GM18870 (cell line): ENCODE results near the gene ARHGAP5.

Source experiments
- ATAC-seq: cut with Tn5 transposase; IDR thresholded peaks from one replicate; pipeline ENCODE4 v1.9.1; 2021; ENCODE audit warnings: moderate library complexity; ENCODE audit not compliant: unreplicated experiment

ARHGAP5 gene, protein sequence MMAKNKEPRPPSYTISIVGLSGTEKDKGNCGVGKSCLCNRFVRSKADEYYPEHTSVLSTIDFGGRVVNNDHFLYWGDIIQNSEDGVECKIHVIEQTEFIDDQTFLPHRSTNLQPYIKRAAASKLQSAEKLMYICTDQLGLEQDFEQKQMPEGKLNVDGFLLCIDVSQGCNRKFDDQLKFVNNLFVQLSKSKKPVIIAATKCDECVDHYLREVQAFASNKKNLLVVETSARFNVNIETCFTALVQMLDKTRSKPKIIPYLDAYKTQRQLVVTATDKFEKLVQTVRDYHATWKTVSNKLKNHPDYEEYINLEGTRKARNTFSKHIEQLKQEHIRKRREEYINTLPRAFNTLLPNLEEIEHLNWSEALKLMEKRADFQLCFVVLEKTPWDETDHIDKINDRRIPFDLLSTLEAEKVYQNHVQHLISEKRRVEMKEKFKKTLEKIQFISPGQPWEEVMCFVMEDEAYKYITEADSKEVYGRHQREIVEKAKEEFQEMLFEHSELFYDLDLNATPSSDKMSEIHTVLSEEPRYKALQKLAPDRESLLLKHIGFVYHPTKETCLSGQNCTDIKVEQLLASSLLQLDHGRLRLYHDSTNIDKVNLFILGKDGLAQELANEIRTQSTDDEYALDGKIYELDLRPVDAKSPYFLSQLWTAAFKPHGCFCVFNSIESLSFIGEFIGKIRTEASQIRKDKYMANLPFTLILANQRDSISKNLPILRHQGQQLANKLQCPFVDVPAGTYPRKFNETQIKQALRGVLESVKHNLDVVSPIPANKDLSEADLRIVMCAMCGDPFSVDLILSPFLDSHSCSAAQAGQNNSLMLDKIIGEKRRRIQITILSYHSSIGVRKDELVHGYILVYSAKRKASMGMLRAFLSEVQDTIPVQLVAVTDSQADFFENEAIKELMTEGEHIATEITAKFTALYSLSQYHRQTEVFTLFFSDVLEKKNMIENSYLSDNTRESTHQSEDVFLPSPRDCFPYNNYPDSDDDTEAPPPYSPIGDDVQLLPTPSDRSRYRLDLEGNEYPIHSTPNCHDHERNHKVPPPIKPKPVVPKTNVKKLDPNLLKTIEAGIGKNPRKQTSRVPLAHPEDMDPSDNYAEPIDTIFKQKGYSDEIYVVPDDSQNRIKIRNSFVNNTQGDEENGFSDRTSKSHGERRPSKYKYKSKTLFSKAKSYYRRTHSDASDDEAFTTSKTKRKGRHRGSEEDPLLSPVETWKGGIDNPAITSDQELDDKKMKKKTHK (N-terminal part only)

DNA sequence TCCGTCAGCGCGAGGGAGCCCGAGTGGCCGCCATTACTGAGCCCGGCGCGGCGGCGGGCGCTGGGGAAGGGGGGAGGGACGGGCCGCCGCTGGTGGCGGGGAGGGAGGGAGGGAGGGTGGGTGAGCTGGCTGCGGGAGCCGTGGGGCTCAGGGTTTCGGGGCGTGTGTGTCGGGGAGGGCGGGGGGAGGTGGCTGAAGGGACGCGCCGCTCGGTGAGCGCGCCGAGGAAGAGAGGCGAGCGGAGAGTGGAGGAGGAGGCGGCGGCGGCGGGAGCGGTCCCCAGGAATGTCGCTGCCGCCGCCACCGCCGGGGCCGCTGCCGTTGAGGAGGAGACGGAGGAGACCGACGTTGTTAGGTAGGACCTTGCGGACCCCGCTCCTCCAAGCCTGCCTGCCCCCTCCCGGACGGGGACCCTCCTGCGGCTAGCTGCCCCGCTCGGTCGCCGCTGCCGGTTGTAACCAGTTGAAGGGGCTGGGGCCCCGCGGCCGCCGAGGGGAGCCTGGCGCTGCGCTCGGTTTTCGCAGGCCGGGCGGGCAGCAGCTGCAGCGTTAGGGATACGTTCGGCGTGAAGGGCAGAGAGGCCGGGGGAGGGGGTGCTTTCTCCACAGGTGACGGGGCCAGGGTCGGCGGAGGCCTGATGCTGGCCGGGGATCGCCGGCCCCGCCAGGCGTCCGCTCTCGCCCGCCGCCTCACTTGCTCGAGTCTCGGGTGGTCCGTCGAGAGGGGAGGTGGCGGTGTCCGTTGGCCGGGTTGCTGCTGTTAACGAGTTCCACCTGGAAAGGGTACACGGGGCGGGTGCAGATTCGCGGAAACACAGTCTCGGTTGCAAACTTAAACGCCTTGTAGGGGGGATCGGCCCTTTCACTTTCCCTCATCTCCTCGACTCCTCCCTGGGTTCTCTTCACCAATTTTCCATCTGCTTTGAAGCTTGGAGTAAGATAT, at the start of gene ARHGAP5:
TSS of gene ARHGAP5 (plus strand) at position 224 of the 942 bp plus-strand sequence. CDS start 13,366 bp downstream, outside the sequence.
- peak; percentile 12 for ATAC-seq

DNA sequence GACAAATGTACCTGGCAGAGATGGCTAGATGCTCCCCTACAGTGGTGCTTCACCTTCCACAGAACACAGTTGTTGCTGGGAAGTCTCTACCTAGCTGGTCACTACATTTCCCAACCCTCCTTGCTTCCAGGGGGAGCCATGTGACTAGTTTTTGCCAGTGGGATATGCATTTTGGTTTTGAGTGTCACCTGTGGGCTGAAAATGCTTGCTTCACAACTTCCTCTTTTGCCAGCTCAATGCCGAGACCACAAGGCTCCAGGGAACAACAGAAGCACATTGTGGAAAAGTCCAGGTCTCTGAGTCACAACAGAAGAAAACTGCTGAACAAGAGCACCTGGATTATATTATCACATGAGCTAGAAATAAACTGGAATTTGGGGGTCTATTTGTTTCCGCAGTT, 48.5 kb upstream of the ARHGAP5 start:
- no peak for ATAC-seq

DNA sequence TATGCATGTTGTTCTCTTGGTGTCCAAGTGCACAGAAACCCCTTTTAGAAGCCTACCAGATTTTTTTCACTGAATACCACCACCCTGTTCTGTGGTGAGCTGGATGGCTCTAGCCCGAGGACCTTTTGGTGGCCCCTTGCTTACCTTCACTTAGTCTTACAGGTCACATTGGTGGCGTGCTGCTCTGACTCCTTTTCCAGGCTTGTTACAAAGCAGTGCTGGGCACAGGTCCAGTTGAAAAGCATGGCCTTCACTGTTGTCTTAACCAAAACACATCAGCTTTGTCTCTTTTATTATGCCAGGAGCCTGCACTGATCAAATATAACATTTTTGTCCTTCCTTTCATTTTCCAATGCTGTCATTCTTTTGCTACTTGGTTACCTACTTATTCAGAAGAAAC, 43.6 kb upstream of the ARHGAP5 start:
- no peak for ATAC-seq

DNA sequence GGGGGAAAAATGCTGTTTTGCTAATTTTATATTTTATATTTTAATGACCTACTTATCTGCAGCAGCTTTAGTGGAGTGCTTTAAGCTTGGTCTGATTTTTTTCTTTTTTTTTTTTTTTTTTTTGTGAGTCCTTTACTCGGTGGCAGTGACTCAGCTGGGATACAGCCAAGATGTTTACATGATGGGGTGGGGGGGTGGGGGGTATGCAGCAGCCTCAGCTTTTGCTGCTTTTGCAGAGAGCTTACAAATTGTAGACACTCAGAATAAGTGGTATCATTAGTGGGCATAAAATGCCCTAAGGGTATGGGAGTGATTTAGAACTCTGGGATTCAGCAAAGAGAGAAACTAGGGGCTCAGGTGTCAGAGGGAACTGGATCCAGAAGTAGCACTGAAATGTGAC, 38.2 kb upstream of the ARHGAP5 start:
- no peak for ATAC-seq

DNA sequence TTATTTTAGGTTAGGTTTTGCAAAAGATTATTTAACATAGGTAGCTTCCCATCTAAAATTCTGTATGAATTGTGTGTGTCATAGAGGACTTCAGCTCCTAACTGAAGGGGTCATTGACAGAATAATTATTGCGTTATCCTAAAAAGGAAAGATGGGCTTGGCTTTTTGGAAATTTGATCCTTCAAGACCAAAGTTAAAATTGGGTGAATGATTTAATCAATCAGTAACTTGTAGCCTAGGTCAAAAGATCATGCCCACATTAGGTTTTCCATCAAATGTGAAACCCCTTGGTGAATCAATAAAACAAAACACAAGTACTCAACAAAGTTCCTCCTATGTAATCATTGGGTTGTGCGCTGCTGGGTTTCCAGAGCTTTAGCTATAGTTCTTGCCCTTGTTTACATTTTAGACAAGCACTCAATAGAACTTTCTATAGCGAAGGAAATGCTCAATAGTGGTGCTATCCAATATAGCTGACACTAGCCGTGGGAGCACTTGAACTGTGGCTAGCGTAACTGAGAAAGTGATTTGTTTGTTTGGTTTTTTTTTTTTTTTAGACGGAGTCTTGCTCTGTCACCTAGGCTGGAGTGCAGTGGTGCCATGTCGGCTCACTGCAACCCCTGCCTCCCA, 37.6 kb upstream of the ARHGAP5 start:
- no peak for ATAC-seq

DNA sequence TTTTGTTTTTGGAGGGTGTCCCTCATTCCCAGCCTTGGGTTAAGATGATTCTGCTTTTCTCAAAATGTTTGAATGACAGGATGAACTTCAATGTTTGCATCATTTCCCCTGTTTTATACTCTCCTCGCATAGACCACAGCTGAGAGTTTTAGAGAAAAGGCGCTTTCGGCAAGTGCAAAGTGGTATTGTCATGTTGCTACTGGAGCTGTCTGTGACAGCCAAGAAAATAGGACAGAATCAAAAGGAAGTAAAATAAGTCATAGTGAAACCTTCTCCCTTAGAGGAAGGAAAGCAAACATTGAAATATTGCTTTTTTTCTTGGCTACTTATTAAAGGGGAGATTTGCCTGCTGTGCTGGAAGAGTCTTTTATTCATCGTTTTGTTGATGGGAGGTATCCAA, 33.5 kb upstream of the ARHGAP5 start:
- no peak for ATAC-seq

DNA sequence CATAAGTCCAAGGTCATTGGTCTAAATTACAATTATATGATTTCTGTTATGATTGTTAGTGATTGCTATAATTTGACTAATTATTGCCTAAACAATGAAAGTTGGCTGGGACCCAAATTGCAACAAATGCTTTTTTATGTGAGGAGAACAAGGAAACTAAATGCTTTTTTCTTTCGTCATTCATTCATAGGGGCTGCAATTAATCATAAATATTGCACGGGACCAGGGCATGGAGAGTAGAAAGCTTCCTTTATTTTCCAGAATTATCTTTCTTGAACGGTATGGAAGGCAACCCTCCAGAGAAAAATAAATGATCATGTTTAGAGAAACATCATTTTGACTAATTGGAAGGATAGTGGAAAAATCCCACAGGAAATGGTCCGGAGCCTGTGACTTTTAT, 32.6 kb upstream of the ARHGAP5 start:
- no peak for ATAC-seq

DNA sequence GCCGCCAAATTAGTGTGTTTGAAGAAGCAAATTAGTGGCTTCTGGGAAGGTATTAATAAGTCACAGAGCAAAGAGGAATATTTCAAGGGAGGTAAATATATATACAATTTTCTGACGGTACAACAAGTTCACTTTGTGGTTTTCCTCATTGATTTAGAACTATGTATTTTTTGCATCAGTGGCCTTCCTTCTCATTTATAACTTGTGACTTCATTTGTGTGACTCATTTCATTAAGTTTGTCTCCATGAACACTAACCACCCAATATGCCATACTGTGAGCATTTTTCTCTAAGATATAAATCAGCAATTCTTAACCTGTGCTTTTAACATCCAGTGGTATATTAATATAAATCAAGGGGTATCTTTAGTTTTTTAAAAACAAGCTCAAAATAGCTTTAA, 29.3 kb upstream of the ARHGAP5 start:
- no peak for ATAC-seq

DNA sequence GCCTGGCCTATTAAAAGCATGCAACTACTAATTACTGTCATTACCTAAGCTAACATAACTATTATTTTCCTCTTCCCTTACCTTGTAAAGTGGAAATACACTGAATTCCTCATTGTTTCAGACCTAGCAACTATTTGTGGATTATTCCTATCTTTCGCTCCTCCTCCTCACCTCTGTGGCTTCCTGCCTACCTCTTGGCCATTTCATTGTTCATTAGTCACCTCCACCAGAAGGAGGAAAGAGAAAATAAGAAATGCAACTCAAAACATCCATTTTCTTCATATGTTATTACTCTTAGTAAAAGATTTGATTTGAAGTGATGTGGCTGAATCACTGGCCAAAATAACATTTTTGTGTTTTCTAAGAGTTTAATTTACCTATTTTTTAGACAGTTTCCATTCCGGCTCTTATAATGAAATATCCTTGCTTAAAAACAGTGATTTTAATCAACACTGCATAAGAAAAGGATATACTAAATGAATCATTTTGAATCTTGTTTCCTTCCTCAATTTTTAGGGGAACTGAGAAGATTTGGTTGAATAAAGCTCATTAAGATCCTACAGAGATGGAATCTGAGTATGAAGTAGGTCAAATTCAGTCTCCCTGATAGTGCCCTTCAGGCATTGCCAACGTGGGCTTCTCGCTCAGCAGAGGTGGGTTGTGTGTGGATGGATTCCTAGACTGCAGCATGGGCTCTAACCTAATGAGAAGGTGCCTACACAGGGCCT, 27.6 kb upstream of the ARHGAP5 start:
- no peak for ATAC-seq

DNA sequence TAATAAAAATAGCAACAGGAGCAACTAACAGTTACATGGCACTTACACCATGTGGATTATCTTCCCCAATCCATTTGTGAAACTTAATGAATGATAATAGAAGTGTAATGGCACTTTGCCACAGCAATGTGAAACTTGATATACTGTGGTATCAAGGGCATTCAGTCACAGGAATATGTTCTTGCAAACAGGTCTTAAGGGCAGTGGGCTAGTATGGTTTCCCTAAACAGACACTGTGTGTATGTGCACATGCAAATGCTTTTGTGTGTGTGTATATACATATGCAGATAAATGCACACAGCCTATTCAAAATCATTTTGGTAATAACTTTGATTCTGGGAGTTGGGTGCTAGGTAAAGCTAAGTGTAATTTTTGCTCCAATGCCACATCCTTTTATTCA, 26.2 kb upstream of the ARHGAP5 start:
- no peak for ATAC-seq

DNA sequence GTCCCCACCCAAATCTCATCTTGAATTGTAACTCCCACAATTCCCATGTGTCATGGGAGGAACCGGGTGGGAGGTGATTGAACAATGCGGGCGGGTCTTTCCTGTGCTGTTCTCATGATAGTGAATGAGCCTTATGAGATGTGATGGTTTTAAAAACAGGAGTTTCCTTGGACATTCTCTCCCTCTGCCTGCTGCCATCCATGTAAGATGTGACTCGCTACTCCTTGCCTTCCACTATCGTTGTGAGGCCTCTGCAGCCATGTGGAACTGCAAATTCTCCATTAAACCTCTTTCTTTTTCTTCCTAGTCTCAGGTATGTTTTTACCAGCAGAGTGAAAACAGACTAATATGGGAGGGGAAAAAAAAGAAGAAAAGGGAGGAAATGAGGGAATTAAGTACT, 22.6 kb upstream of the ARHGAP5 start:
- ATAC-seq, result no peak

DNA sequence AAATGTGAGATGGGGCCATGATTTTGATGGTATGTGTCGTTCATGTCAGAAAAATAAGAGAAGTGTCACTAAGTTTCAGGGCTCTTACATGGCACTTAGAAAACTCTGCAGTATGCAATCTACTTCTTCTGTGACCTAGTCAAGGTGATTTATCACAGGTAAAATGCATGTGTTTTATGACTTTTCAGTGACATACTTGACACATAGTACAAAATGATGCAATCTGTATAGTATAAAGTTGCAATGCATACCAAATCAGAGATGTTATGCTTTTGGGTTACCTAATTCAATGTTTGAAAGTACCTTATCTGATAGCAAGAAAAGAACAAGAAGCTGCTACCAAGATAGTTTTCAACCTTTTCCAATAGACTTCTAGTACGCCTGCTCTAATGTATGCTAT, 21.9 kb upstream of the ARHGAP5 start:
- ATAC-seq, result no peak

DNA sequence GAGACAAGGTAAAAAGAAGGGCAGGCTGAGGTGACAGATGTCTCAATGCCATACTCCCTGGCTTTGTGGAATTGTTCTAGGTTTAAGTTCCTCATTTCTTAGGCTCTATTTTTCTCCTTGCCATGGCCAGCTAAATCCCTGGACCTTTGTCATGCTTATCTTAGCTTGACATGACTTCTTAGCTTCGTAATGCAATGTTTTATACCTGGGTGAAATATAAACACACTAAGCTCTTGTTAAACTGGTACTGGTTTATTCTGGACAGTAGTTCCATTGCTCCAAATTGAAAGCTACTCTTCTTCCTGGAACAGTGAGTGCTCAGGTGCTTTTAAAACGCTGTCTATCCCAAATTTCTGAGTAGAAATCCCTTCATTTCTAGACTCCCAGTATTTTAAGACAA, 17.4 kb upstream of the ARHGAP5 start:
- ATAC-seq, result no peak

DNA sequence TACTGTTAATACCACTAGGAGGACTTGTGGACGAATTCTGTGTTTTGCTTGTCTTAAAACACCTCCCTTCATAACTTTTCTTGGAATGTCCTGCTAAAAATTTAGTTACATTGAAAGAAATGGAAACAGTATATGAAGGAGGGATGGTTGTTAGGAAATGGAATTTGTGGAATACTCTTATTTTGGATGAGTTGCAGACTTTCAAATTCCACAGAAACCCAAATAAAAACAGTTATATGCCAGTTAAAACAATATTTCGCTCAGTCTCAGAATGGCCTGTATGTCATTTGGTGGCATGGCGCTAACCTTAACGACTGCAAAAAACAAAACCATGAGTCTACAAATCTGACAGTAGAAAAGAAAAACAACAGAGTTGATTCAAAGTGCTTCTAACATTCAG, 12.2 kb upstream of the ARHGAP5 start:
- no peak for ATAC-seq

DNA sequence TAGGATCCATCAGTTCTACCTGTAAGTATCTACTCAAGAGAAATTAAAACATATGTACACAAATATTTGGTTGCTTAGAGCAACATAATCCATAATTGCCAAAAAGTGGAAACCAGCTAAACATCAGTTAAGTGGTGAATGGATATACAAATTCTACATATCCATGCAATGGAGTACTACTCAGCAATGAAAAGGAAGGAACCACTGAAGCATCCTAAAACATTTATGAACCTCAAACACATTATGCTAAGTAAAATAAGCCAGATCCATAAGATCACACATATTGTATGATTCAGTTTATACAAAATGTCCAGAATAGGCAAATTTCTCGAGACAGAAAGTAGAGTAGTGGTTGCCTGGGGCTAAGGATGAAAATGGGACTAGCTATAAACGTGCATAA, 8.4 kb upstream of the ARHGAP5 start:
- no peak for ATAC-seq

DNA sequence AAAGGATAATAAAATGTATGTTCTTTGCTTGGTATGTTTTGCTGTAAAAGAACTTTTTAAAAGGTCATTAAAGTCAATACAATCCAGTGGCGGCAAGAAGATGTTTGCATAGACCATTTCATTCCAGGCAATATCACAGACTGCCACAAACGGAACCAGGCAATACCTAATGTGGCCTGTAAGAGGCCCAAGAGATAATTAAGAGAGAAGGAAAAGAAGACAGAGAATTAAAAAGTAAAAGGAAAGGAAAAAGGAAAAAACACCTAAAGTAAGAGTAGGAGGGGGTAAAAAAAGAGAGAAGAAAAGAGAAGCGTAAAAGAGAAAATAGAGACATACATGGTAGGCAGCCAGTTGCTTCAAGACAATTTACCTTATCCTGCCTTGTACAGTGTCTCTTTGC, 6.8 kb upstream of the ARHGAP5 start:
- ATAC-seq, result no peak

DNA sequence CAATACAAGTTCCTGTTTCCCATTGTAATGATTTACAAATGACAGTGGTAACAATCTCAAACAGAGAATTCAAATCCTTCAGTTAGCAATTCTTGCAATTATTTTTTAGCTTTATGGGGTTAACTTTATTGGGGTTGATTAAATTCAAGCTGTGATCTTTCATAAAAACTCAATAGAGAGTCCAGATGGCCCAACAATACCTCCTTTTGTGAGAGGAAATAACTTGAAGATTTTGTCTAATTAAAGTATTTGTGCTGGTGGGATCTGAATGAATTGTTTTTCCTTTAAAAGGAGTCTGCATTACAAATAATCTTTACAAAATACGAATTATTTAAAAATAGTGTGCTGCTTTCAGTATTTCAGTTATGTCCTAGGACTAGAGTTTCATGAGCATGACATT, 4.4 kb upstream of the ARHGAP5 start:
- no peak for ATAC-seq

DNA sequence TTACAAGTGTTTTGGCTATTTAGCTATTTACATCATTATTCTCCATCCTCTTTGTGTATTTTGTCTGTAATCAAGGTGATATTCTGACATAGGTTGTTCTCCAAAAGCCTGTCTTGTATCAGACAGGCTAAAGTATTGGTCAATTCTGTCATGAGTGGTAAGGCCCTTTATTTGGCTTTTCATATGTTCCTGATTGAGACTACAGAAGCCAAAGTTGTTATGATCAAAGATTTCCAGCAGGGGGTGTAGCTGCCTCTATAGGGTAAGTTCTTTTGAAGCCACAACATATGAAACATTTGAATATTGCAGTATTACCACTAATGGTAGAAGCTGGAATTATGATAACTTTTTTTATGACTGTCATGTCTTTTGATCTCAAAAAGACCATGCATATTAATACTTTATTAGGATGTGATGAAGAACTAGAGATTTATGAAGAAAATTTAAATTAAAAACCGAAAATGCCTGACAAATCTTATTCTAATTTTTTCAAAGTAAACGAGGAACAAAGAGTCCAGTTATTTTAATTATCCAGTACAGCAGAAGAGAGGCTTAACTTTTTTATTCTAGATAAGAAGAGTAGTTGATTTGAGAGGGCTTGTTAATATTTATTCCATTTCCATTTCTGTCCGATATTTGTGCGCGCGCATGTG, 3.4 kb upstream of the ARHGAP5 start:
- ATAC-seq, result peak; percentile 33
